ENCODE data around the gene TNKS2. TPM values are rescaled to one million over a fixed set of nuclear protein-coding genes. Genes with fewer than 3 reads are reported as not detected.

Gene TNKS2
- total and polyA plus RNA-seq, 2 of the 13 experiments (the other 11 are each of a cell fraction or from before 2014, with no cell fraction given) = 15.2 to 19.4 TPM

DNA sequence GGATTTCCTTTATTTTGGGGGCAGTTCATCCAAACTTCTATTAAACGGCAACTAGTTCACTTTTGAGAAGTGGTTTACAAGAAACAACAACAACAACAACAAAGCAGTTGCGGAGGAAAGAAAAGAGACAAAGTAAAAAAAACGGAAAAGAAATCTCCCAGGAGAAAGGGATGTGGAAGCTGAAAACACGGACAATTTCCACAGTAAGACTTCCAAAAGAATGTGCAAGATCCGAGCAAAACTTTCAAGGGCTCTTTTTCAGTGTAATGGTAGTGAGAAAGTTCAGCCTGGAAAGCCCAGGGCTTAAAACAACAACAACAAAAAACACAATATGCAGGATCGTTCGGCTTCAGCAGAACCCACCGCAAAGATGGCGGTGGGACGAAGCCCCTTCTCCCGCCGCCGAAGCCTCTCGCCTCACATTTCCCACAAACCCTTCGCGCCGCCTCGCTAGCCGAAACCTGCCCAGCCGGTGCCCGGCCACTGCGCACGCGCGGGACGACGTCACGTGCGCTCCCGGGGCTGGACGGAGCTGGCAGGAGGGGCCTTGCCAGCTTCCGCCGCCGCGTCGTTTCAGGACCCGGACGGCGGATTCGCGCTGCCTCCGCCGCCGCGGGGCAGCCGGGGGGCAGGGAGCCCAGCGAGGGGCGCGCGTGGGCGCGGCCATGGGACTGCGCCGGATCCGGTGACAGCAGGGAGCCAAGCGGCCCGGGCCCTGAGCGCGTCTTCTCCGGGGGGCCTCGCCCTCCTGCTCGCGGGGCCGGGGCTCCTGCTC, at the start of gene TNKS2 (continued):
- no peak for TF ChIP-seq NPAS2 (CRISPR knock-in tag; IDR thresholded peaks at IDR 0.05; ENCODE audit: borderline replicate concordance)
- no peak; the same call in 1 of the 2 replicates for TF ChIP-seq CREM (IDR thresholded peaks at IDR 0.05)
- no peak for TF ChIP-seq CREM (CRISPR knock-in tag; IDR thresholded peaks at IDR 0.05)
- TF ChIP-seq AHR (CRISPR knock-in tag; IDR thresholded peaks at IDR 0.05) = peak; percentile 87; the same call in 1 of the 2 replicates
- TF ChIP-seq RFX5 (IDR thresholded peaks at IDR 0.05; ENCODE audit: low read depth, low read length) = peak; percentile 34; the same call in 1 of the 2 replicates
- TF ChIP-seq ZNF543 (CRISPR knock-in tag; IDR thresholded peaks at IDR 0.05) = peak; percentile 59; the same call in 1 of the 2 replicates
- TF ChIP-seq, protein P1, sequence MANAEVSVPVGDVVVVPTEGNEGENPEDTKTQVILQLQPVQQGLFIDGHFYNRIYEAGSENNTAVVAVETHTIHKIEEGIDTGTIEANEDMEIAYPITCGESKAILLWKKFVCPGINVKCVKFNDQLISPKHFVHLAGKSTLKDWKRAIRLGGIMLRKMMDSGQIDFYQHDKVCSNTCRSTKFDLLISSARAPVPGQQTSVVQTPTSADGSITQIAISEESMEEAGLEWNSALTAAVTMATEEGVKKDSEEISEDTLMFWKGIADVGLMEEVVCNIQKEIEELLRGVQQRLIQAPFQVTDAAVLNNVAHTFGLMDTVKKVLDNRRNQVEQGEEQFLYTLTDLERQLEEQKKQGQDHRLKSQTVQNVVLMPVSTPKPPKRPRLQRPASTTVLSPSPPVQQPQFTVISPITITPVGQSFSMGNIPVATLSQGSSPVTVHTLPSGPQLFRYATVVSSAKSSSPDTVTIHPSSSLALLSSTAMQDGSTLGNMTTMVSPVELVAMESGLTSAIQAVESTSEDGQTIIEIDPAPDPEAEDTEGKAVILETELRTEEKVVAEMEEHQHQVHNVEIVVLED (CRISPR knock-in tag; IDR thresholded peaks at IDR 0.05; ENCODE audit: borderline replicate concordance) = peak; percentile 78; the same call in 1 of the 2 replicates
- TF ChIP-seq BRF2 (CRISPR knock-in tag; IDR thresholded peaks at IDR 0.05) = peak; percentile 73; the same call in 1 of the 2 replicates
- TF ChIP-seq ZNF678 (CRISPR knock-in tag; IDR thresholded peaks at IDR 0.05) = no peak
- peak; percentile 51; the same call in 1 of the 2 replicates for TF ChIP-seq CBX5 (CRISPR knock-in tag; IDR thresholded peaks at IDR 0.05; ENCODE audit: borderline replicate concordance)
- peak; percentile 20; the same call in 1 of the 2 replicates for TF ChIP-seq ZNF205 (CRISPR knock-in tag; IDR thresholded peaks at IDR 0.05)
- peak; percentile 73 for TF ChIP-seq ELF3 (CRISPR knock-in tag; IDR thresholded peaks at IDR 0.05)
- TF ChIP-seq SSRP1 (CRISPR knock-in tag; IDR thresholded peaks at IDR 0.05) = no peak
- TF ChIP-seq ZNF839 (CRISPR knock-in tag; IDR thresholded peaks at IDR 0.05; ENCODE audit: borderline replicate concordance) = no peak; the same call in 1 of the 2 replicates
- peak; percentile 52; the same call in 1 of the 2 replicates for TF ChIP-seq RAD21 (CRISPR knock-in tag; IDR thresholded peaks at IDR 0.05)
- TF ChIP-seq ZNF597 (CRISPR knock-in tag; IDR thresholded peaks at IDR 0.05) = no peak
- TF ChIP-seq PAWR (CRISPR knock-in tag; IDR thresholded peaks at IDR 0.05; ENCODE audit: borderline replicate concordance) = no peak
- peak; percentile 81 for TF ChIP-seq CREB1 (IDR thresholded peaks at IDR 0.05)
- no peak for TF ChIP-seq CREB1 (CRISPR knock-in tag; IDR thresholded peaks at IDR 0.05)
- peak; percentile 67; the same call in 1 of the 2 replicates for TF ChIP-seq MIER3 (CRISPR knock-in tag; IDR thresholded peaks at IDR 0.05; ENCODE audit: borderline replicate concordance)
- TF ChIP-seq HNF4G (IDR thresholded peaks at IDR 0.05; ENCODE audit: borderline replicate concordance, low read depth, low read length) = no peak
- no peak for TF ChIP-seq HNF4G (CRISPR knock-in tag; IDR thresholded peaks at IDR 0.05; ENCODE audit: borderline replicate concordance, low read depth)
- peak; percentile 92 for TF ChIP-seq YY1 (IDR thresholded peaks at IDR 0.05; ENCODE audit: insufficient read depth, insufficient replicate concordance, low read depth, low read length)
- no peak; the same call in 1 of the 2 replicates for TF ChIP-seq KLF11 (CRISPR knock-in tag; IDR thresholded peaks at IDR 0.05)
- peak; percentile 13; the same call in 1 of the 2 replicates for TF ChIP-seq ZNF816 (CRISPR knock-in tag; IDR thresholded peaks at IDR 0.05; ENCODE audit: borderline replicate concordance)
- peak; percentile 45; the same call in 1 of the 2 replicates for TF ChIP-seq RAD51 (IDR thresholded peaks at IDR 0.05; ENCODE audit: borderline replicate concordance)
- TF ChIP-seq GATAD2A (CRISPR knock-in tag; IDR thresholded peaks at IDR 0.05) = peak; percentile 38; the same call in 1 of the 2 replicates
- TF ChIP-seq KLF6 (CRISPR knock-in tag; IDR thresholded peaks at IDR 0.05) = peak; percentile 92
- TF ChIP-seq ZNF34 (CRISPR knock-in tag; IDR thresholded peaks at IDR 0.05; ENCODE audit: borderline replicate concordance) = peak; percentile 86; the same call in 1 of the 2 replicates
